Stimulated activated CD8-positive, alpha-beta memory T cell treated with anti-CD3 and anti-CD28 coated beads, Interleukin-7, amount 100 ng/mL, for 48 hours (primary cell): ENCODE data around the gene NOM1.

Experiments used
- DNase-seq, 2 donors: peaks; one replicate each; pipeline ENCODE4 v3.0.0-alpha.2; 2020; ENCODE audit warnings: low read depth in 1 of 2; ENCODE audit errors: extremely low read depth in 1 of 2

Gene NOM1

GRCh38 chr7:156979007-156979606 lies 29.6 kb downstream of the NOM1 start:
- no peak for DNase-seq

- no peak for DNase-seq
Measured at GRCh38 chr7:156979711-156980110, 30.2 kb downstream of the NOM1 start.

GRCh38 chr7:156984174-156984891 lies 34.8 kb downstream of the NOM1 start:
- DNase-seq, result no peak

GRCh38 chr7:156985101-156985992 lies 35.8 kb downstream of the NOM1 start:
- no peak for DNase-seq

GRCh38 chr7:156986378-156986777 lies 36.9 kb downstream of the NOM1 start:
- DNase-seq, result no peak

- DNase-seq, result no peak
Measured at GRCh38 chr7:156988343-156989185, 39.1 kb downstream of the NOM1 start.

- no peak for DNase-seq
Measured at GRCh38 chr7:156989766-156990535, 40.4 kb downstream of the NOM1 start.

- no peak for DNase-seq
Measured at GRCh38 chr7:156993021-156993924, 43.8 kb downstream of the NOM1 start.

- DNase-seq, result no peak
Measured at GRCh38 chr7:156993925-156994235, 44.4 kb downstream of the NOM1 start.

GRCh38 chr7:156994417-156994816 lies 44.9 kb downstream of the NOM1 start:
- no peak for DNase-seq

GRCh38 chr7:156998988-156999957 lies 49.8 kb downstream of the NOM1 start:
- DNase-seq, result no peak

GRCh38 chr7:156999958-157000726 lies 50.6 kb downstream of the NOM1 start:
- DNase-seq, result no peak

GRCh38 chr7:157000741-157001653 lies 51.5 kb downstream of the NOM1 start:
- DNase-seq, result no peak

GRCh38 chr7:157001920-157002818 lies 52.7 kb downstream of the NOM1 start:
- DNase-seq, result no peak

GRCh38 chr7:157002819-157003421 lies 53.4 kb downstream of the NOM1 start:
- no peak for DNase-seq
